NB4 (cell line): ENCODE results near the gene MAML2.

ENCODE experiments used
- DNase-seq: peaks from one replicate; pipeline ENCODE4 v3.0.0; 2010; ENCODE audit warnings: low read depth
- H3K4me3 ChIP-seq: one replicate; pipeline ENCODE4 v1.5.1; 2011; ENCODE audit warnings: mild to moderate bottlenecking, low read depth, low read length, moderate library complexity
- CTCF ChIP-seq: IDR thresholded peaks from one replicate; pipeline ENCODE4 v1.5.1; 2012; ENCODE audit warnings: low read depth, low read length
- MYC ChIP-seq: IDR thresholded peaks from 2 replicates; pipeline ENCODE4 v1.6.1; 2011; ENCODE audit warnings: low read depth, low read length
- POLR2A ChIP-seq: IDR thresholded peaks from 2 replicates; pipeline ENCODE4 v1.6.1; 2011; ENCODE audit warnings: mild to moderate bottlenecking; ENCODE audit not compliant: insufficient read length; ENCODE audit errors: extremely low read depth
- TF ChIP-seq, protein P1 (sequence below): IDR thresholded peaks from 2 replicates; pipeline ENCODE4 v1.6.1; 2011; ENCODE audit warnings: low read depth, low read length

MAML2 gene

GRCh38 chr11:96082002-96082899 lies 260.7 kb downstream of the MAML2 start:
- no peak overlapping the region for H3K4me3 ChIP-seq
- DNase-seq, result no peak
- TF ChIP-seq, protein P1, sequence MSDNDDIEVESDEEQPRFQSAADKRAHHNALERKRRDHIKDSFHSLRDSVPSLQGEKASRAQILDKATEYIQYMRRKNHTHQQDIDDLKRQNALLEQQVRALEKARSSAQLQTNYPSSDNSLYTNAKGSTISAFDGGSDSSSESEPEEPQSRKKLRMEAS, result no peak
- no peak for TF ChIP-seq MYC
- TF ChIP-seq POLR2A, result no peak
- no peak for TF ChIP-seq CTCF

GRCh38 chr11:96081561-96081960 lies 261.4 kb downstream of the MAML2 start:
- TF ChIP-seq CTCF (no peak), MYC (no peak), POLR2A (no peak)
- TF ChIP-seq, protein P1, result no peak
- no peak overlapping the region for H3K4me3 ChIP-seq
- no peak for DNase-seq

DNA sequence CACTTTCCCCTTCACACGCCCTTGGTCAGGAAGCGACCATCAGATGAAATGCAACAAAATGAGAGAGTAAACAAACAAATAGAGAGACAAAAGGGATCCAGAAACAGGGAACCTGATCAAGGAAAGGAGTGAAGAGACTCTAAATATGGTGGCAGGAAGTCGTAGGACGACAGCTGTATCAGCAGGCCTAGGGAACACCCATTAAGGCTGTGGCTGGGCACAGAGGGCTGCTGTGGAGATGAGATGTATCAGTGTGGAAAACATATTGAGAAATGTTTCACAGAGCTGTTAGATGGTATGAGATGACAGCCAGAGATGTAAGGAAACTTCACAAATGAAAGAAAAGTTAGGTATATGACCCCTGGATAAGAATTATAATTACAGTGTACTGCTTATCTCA lies 263.3 kb downstream of the MAML2 start:
- DNase-seq, result no peak

GRCh38 chr11:96075532-96075959 lies 267.4 kb downstream of the MAML2 start:
- TF ChIP-seq, protein P1, result no peak
- TF ChIP-seq MYC (no peak), CTCF (no peak), POLR2A (no peak)
- H3K4me3 ChIP-seq, result no peak overlapping the region
- DNase-seq, result no peak

More for the DNA sequence above, 263.3 kb downstream of the MAML2 start:
- TF ChIP-seq POLR2A (no peak), CTCF (no peak), MYC (no peak)
- TF ChIP-seq, protein P1, result no peak
- no peak overlapping the region for H3K4me3 ChIP-seq

DNA sequence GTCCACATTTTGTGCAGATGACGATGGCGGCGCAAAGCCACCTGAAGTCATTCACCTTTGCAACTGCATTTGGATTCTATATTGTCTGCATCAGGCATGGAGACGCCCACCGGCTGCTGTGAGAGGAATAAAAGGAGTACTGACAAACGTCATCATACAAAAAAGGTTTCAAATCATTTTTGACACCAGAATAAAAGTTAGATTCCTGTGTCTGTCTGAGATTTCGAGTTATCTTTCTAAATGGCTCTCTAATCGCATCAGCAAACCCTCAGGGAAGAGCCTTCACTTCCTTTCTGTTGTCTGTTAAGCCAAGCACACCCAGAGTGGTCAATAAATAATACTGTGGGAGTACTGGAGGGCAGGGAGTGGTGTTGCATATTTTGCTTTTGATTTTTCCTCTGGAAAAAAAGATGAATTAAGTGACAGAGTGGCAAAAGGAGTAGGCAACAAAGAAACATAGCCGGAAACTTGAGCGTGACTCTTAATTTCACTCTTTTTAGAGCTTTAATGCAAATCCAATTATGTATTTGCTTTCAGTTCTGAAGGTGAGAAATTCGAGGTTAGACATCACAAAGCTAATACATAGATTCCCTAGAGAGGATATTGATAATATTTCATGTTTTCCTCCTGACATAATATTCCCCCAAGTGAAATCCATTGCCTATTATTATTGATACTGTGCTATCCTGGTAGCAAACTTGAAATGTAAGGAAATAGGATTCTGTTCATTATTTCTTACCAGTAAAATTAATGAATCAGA lies 268.3 kb downstream of the MAML2 start:
- TF ChIP-seq, protein P1, result no peak
- TF ChIP-seq MYC (no peak), POLR2A (no peak), CTCF (no peak)
- H3K4me3 ChIP-seq, result no peak overlapping the region
- no peak for DNase-seq
